Measurements from ENCODE around the gene CFAP43.
"Not testable (repeated sequence)": the region's sequence is repeated elsewhere in the genome, so short reads cannot be mapped to it uniquely, and the experiment has no call there.

Gene CFAP43

GRCh38 chr10:104255311-104255981 lies 23.3 kb upstream of the CFAP43 start:
- peak; percentile 50 for DNase-seq

GRCh38 chr10:104254493-104255310 lies 22.5 kb upstream of the CFAP43 start, which contains the start of gene GSTO1:
Gene GSTO1, plus strand, starts transcription at chr10:104254892. Its CDS starts 37 bp downstream, at chr10:104254929.
- DNase-seq, result peak; percentile 75

- DNase-seq, result no peak
Measured at GRCh38 chr10:104253606-104254410, 21.6 kb upstream of the CFAP43 start.

DNA sequence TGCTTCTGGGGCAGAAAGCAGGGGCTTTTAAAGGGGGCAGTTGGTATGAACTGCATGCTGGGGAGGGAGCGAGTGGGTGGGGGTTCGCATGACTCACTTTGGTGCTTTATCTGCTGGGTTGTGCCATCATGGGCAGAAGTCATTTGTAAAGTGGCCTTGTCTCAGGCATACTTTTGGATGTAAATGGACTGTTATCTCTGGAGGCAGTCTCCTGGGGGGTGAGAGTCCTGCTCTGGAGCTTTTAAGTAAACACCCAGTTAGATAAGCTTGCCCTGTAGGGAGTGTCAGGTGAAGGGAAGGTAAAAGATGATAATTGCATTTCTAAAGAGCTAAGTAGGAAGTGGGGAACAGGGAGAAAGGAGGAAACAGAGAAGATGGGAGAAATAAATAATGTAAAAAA lies 20.9 kb upstream of the CFAP43 start:
- no peak for DNase-seq

DNA sequence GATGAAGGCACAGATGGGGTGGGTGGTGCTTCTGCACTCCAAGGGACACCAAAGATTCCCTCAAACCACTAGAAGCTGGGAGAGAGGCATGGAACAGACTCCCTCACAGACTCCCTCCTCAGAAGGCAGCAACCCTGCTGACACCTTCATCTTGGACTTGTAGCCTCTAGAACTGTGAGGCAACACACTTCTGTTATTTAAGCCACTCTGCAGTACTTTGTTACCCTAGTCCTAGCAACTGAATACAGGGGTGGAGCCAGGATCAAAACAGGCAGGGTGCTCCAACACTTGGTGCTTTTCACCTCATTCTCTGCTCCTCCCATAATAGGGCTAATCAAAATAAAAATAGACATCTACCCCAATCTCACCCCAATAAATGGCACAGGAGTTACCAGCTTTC lies 20.2 kb upstream of the CFAP43 start:
- no peak for DNase-seq

GRCh38 chr10:104251443-104251842 lies 19.3 kb upstream of the CFAP43 start:
- DNase-seq, result no peak

DNA sequence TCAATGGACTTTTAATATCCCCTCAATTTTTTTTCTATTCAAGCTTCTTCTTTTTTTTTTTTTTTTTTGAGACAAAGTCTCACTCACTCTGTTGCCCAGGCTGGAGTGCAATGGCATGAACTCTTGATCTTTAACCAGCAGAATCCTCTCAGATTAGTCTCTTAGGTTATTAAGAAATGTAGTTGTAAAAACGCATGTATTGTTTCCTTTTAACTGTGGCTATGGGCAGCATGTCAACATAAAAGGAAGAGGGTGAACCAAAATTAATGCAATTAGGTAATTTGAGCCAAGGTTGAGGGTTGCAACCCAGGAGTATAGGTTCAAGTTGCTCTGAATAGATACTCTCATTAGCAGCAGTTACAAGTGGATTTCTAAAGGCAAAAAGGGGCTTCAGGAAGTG lies 18.2 kb upstream of the CFAP43 start:
- peak; percentile 46 for DNase-seq

DNA sequence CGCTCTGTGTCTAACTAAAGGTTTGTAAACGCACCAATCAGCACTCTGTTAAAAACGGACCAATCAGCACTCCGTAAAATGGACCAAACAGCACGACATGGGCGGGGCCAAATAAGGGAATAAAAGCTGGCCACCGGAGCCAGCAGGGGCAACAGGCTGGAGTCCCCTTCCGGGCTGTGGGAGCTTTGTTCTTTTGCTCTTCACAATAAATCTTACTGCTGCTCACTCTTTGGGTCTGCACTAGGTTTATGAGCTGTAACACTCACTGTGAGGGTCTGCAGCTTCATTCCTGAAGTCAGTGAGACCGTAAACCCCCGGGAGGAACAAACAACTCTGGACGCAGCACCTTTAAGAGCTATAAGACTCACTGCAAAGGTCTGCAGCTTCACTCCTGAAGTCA lies 16.8 kb upstream of the CFAP43 start:
- DNase-seq, result not testable (repeated sequence)

GRCh38 chr10:104247513-104248146 lies 15.5 kb upstream of the CFAP43 start:
- DNase-seq, result peak; percentile 79

DNA sequence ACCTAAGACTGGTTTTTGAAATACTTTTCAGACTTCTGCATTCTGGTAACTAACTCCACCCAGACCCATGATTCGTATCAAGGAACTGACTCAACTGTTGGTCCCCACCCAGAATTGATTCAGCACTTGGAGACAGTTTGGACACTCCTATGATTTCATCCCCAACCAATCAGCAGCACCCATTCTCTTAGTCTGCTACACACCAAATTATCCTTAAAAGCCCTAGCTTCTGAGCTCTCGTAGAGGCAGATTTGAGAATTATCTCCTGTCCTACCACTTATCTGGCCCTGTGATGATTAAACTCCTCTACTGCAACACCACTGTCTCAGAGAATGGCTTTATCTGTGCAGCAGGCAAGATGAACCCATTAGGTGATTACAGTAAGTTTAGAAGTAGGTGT lies 14.8 kb upstream of the CFAP43 start:
- peak; percentile 58 for DNase-seq

DNA sequence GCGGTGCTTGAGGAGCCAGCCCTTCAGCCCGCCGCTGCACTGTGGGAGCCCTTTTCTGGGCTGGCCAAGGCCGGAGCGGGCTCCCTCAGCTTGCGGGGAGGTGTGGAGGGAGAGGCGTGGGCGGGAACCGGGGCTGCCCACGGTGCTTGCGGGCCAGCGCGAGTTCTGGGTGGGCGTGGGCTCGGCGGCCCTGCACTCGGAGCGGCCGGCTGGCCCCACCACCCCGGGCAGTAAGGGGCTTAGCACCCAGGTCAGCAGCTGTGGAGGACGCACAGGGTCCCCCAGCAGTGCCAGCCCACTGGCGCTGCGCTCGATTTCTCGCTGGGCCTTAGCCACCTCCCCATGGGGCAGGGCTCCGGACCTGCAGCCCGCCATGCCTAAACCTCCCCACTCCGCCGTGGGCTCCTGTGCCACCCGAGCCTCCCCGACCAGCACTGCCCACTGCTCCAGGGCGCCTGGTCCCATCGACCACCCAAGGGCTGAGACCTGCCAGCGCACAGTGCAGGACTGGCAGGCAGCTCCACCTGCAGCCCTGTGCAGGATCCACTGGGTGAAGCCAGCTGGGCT lies 13.0 kb upstream of the CFAP43 start:
- DNase-seq, result no peak

DNA sequence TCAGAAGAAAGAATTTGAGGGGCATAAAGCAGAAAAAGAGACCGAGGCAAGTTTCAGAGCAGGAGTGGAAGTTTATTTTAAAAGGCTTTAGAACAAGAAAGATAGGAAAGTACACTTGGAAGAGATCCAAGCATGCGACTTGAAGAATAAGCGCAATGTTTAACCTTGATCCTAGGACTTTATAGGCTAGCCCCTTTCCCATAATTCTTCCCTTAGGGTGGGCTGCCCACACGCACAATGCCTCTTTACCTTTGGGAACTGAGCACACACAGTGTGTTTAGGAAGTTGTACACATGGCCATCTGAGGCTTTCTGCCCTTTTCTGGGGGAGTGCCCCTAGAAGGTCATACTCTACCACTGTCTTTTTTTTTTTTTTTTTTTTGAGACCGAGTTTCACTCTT lies 11.3 kb upstream of the CFAP43 start:
- DNase-seq, result no peak

- not testable (repeated sequence) for DNase-seq
Measured at GRCh38 chr10:104243009-104243408, 10.8 kb upstream of the CFAP43 start.

DNA sequence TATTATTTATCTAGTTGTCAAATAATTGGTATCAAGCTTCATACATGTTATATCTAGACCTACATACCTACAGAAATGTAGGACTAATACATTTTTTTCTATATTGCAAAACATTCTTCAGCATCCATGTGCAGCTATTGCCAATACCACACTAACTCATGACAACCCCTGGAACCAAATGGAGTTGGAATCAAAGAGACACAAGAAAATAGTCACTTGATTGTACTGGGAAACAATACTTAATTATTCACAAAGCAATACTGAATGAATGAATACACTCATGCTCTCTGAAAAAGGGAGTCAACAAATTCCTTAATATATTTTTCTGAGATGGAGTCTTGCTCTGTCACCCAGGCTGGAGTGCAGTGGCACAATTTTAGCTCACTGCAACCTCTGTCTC lies 10.4 kb upstream of the CFAP43 start:
- DNase-seq, result no peak

- no peak for DNase-seq
Measured at GRCh38 chr10:104240078-104240477, 7.9 kb upstream of the CFAP43 start.

GRCh38 chr10:104235801-104236200 lies 3.6 kb upstream of the CFAP43 start:
- DNase-seq, result no peak

DNA sequence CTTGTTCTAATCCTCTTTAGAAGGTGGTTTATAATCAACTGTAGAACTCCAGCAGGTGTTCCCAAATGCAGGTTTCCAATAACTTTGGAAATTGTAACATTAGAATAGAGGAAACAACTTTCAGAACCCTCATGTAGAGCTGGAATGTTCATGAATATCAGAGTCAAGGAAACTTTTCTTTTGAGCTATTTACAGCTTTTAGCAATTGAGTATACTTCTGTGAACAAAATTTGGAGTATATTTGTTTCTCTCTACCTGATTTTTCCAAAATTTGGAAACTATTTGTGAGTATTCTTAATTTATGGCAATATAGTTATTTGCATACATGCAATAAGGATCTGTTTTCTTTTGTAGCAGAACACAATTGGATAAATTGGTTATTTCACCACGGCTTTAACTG lies 2.8 kb upstream of the CFAP43 start:
- no peak for DNase-seq

DNA sequence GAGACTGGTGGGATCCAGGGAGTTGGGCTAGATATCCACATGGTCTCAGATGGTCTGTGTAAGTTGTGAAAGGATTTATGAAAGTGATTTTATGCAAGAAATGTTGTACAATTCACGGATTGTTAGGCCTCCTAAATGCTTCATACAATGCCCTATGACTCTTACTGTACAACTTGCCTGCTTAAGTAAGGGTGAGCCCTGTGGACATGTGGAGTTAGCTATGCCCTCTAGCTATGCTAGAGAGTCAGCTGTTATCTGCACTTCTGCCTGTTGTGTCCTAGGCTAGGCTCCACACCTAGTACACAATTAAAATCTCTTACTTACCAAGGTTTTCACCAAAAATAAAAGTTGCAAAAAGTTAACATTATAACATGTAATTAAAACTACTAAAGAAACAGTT lies 1.7 kb upstream of the CFAP43 start:
- DNase-seq, result no peak

- no peak for DNase-seq
Measured at GRCh38 chr10:104232613-104233102, 494 bp upstream of the CFAP43 start.

DNA sequence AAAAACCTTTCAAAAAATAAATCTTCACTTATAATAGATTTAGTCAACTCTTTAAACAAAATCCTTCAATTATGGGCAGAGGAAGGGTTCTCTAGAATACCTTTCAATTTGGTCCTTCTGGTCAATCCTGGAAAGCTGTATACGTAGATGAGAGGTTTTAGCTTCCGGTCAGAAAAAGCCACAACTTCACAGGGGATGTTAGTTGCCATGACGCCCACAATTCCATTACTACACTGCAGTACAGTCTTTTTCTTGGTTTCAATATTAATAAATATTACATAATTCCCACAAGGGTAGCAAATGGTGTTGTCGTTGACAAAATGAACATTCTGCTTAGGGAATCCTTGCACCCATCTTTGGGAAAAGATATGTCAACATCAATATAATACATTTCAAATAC lies 1.7 kb downstream of the CFAP43 start:
- DNase-seq, result no peak

DNA sequence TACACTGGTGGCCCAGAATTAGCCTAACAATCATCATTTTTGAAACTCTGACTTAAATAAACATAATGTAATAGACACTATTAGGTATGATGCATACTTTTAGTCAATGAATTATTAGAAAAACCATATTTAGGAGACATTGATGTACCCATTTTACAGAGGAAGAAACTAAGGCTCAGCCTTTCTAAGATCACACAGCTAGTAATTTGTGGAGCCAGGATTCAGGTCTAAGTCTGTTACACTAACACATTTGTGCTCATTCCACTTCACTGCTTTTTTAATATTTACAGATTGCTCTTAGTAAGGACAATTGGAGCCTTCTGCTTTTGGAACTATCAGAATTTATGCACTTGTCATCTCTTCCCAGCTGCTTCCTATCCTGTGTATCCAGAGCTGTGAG lies 8.9 kb downstream of the CFAP43 start:
- DNase-seq, result no peak

DNA sequence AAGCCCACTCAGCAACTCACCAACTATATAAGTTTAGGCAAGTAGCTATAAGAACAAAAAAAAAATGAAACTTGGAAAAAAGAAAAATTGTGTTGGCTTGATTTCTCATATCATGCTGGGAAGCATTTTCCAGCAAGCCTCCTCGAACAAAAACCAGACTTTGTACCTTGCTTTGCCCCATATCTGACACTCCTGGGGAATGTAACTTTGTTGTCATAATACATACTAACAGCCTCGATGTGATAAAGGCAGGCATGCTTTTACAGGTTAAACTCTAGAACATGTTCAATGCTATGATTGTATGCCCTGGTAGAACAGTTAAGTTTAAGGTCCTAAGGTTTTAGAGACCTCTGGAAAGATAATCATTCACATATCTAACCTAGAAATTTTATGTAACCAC lies 11.6 kb downstream of the CFAP43 start:
- no peak for DNase-seq

DNA sequence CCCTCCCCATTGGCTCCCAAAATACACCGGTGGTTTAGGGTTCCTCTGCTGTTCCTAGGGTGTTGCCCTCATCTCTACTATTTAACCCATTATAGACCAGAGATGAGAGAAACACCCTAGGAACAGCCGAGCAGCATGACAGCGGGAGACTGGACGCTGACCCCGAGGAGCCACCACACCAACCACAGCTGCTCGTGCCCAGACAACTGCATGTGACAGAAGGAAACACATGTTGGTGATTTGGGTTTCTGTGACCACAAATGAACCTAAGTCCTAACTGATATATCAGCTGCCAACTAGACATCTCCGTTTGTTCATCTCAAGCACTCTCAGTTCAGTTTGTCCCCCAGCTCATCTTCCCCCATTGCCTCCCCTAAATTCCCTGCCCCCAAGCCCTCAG lies 13.4 kb downstream of the CFAP43 start:
- DNase-seq, result peak; percentile 9
